Right atrium auricular region (tissue), 2 donors: ENCODE measurements around the gene BICDL2. TPM values are rescaled to one million over a fixed set of nuclear protein-coding genes. Genes with fewer than 3 reads are reported as not detected.

ENCODE experiments used
- DNase-seq: peaks from one replicate; pipeline ENCODE4 v3.0.0-alpha.2; 2019; ENCODE audit warnings: low spot score
- H3K27ac ChIP-seq, 2 donors: fragments of 200-600 bp; sonication (generic); 1 replicate in 1 of 2; 2 replicates in 1 of 2; pipeline ENCODE4 v1.5.1; 2016 to 2019
- H3K27me3 ChIP-seq, 2 donors: fragments of 200-600 bp; sonication (generic); one replicate each; pipeline versions ENCODE4 v1.5.1 to v1.6.0; 2017 to 2019
- H3K36me3 ChIP-seq: fragments of 200-600 bp; sonication (generic); one replicate; pipeline ENCODE4 v1.5.1; 2016
- H3K4me1 ChIP-seq, 2 donors: fragments of 200-600 bp; sonication (generic); one replicate each; pipeline versions ENCODE4 v1.5.1 to v1.6.0; 2017 to 2019
- H3K4me3 ChIP-seq, 2 donors: fragments of 200-600 bp; sonication (generic); 1 replicate in 1 of 2; 2 replicates in 1 of 2; pipeline ENCODE4 v1.5.1; 2017 to 2019; ENCODE audit warnings: mild to moderate bottlenecking in 1 of 2, moderate library complexity in 1 of 2
- H3K9me3 ChIP-seq, 2 donors: fragments of 200-600 bp; sonication (generic); one replicate each; pipeline ENCODE4 v1.5.1; 2019
- total RNA-seq, 2 donors: library from RNA; depleted of rRNA; stranded (reverse); fragments of >200 nt; gene quantifications; one replicate each; pipeline ENCODE4 v1.1.0, GENCODE V29; 2016
- TF ChIP-seq, protein P1 (sequence below), 2 donors: fragments of 200-600 bp; sonication (generic); IDR thresholded peaks; one replicate each; pipeline ENCODE4 v1.5.1; 2019; ENCODE audit warnings: antibody characterized with exemption in 2 of 2

Gene BICDL2
- total RNA-seq, 2 donors from 2014 or later: 0.28 TPM; not detected in 1

DNA sequence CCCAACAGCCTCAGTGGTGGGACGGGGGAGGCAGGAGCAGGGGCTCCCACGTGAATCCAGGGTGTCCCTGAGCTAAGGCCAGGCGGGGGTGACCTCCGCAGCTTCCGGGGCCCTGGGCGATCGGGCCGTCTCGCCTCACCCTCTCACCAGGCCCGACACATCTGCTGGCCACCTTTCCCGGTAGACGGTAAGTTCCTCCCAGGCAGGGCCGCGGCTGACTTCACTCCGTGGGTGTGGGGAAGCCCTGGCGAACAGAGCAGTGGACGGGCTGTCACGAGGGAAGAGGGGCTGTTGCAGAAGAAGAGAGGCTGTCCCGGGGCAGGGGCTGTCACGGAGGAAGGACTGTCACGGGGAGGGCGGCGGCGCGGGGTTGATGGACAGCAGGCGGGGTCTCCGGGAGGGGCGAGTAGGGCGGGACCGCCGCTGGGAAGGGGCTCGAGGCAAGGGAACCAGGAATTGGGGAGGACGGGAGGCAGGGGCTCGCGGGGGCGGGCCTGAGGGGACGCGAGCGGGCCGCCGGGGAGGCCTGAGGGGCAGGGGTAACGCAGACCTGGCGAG is 57.0 kb downstream of the BICDL2 start:
- H3K4me3 ChIP-seq: peak overlapping the region; percentile 68 to 81
- H3K36me3 ChIP-seq: no peaks in the 10 kb centered on the region
- TF ChIP-seq, protein P1, sequence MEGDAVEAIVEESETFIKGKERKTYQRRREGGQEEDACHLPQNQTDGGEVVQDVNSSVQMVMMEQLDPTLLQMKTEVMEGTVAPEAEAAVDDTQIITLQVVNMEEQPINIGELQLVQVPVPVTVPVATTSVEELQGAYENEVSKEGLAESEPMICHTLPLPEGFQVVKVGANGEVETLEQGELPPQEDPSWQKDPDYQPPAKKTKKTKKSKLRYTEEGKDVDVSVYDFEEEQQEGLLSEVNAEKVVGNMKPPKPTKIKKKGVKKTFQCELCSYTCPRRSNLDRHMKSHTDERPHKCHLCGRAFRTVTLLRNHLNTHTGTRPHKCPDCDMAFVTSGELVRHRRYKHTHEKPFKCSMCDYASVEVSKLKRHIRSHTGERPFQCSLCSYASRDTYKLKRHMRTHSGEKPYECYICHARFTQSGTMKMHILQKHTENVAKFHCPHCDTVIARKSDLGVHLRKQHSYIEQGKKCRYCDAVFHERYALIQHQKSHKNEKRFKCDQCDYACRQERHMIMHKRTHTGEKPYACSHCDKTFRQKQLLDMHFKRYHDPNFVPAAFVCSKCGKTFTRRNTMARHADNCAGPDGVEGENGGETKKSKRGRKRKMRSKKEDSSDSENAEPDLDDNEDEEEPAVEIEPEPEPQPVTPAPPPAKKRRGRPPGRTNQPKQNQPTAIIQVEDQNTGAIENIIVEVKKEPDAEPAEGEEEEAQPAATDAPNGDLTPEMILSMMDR (IDR thresholded peaks at IDR 0.05): no peak
- H3K4me1 ChIP-seq: peaks cover 0 to 31% of the 10 kb centered on the region in 2 donors
- DNase-seq: no peak
- no peaks in the 10 kb centered on the region for H3K27me3 ChIP-seq
- H3K27ac ChIP-seq: no peak overlapping the region
- no peaks in the 10 kb centered on the region for H3K9me3 ChIP-seq

Other genes starting within 250 kb of the BICDL2 start
- gene PRSS33, start 249.4 kb downstream of the BICDL2 start, total RNA-seq: not detected
- not detected for gene PRSS41, start 238.5 kb downstream of the BICDL2 start, total RNA-seq
- not detected for gene PRSS21, start 219.7 kb downstream of the BICDL2 start, total RNA-seq
- under 1 TPM in 1 of 2 donors, not detected in 1; 0.79 TPM for gene ZG16B, start 206.6 kb downstream of the BICDL2 start, total RNA-seq
- gene PRSS22, start 178.8 kb downstream of the BICDL2 start, total RNA-seq: not detected
- 10 to 100 TPM; 48.2 to 57.9 TPM for gene FLYWCH2, start 153.7 kb downstream of the BICDL2 start, total RNA-seq
- gene FLYWCH1, start 125.0 kb downstream of the BICDL2 start, total RNA-seq: 10 to 100 TPM; 31.5 to 37.8 TPM
- not detected for gene KREMEN2, start 72.7 kb downstream of the BICDL2 start, total RNA-seq
- gene PAQR4, start 67.6 kb downstream of the BICDL2 start, total RNA-seq: 1 to 10 TPM; 4.7 to 5.9 TPM
- under 1 TPM; 0.52 to 0.98 TPM for gene PKMYT1, start 56.5 kb downstream of the BICDL2 start, total RNA-seq
- gene CLDN9, start 24.0 kb downstream of the BICDL2 start, total RNA-seq: under 1 TPM in 1 of 2 donors, not detected in 1; 0.39 TPM
- not detected for gene CLDN6, start 18.8 kb downstream of the BICDL2 start, total RNA-seq
- gene TNFRSF12A, start 16.6 kb downstream of the BICDL2 start, total RNA-seq: 100 to 1,000 TPM in 1 of 2 donors, 10 to 100 TPM in 1; 36.8 to 280 TPM
- 10 to 100 TPM; 22.5 to 33.1 TPM for gene HCFC1R1, start 13.0 kb downstream of the BICDL2 start, total RNA-seq
- 10 to 100 TPM in 1 of 2 donors, 1 to 10 TPM in 1; 7.4 to 12.6 TPM for gene THOC6, start 12.9 kb downstream of the BICDL2 start, total RNA-seq
- 1 to 10 TPM in 1 of 2 donors, under 1 TPM in 1; 0.30 to 1.7 TPM for gene MMP25, start 9.6 kb upstream of the BICDL2 start, total RNA-seq
- gene IL32, start 28.7 kb upstream of the BICDL2 start, total RNA-seq: 10 to 100 TPM; 52.9 to 56.0 TPM
- not detected for gene ZSCAN10, start 62.4 kb upstream of the BICDL2 start, total RNA-seq
- 10 to 100 TPM; 10.5 to 12.4 TPM for gene ZNF205, start 75.6 kb upstream of the BICDL2 start, total RNA-seq
- gene ZNF213, start 98.1 kb upstream of the BICDL2 start, total RNA-seq: 1 to 10 TPM; 7.3 to 7.9 TPM
- not detected for gene OR1F1, start 151.3 kb upstream of the BICDL2 start, total RNA-seq
- gene ZNF200, start 198.2 kb upstream of the BICDL2 start, total RNA-seq: 1 to 10 TPM; 3.2 to 4.9 TPM
- gene MEFV, start 219.7 kb upstream of the BICDL2 start, total RNA-seq: 1 to 10 TPM in 1 of 2 donors, under 1 TPM in 1; 0.82 to 2.2 TPM
- 10 to 100 TPM; 11.0 to 18.0 TPM for gene ZNF263, start 246.5 kb upstream of the BICDL2 start, total RNA-seq